Left ventricle myocardium superior (tissue), 1 donor: ENCODE measurements around the gene SLC26A8. TPM values are rescaled to one million over a fixed set of nuclear protein-coding genes. Genes with fewer than 3 reads are reported as not detected.

Source experiments
- ATAC-seq: fragments of 200-7000 bp; cut with Tn5 transposase; one replicate; pipeline ENCODE4 v1.9.1; 2020; ENCODE audit warnings: mild to moderate bottlenecking, moderate library complexity
- DNase-seq: peaks from one replicate; pipeline ENCODE4 v3.0.0-alpha.2; 2020
- intact Hi-C: fragments of 100-400 bp; cut with micrococcal nuclease; formaldehyde crosslinking; loops from one replicate; pipeline ENCODE4 v1.11.0; 2022
- total RNA-seq: library from RNA; stranded (reverse); fragmentation: NEBNext Ultra II Directional; extraction: Animal tissue kit (Norgen Biotek cat#: 25700); gene quantifications from one replicate; pipeline ENCODE4 v1.2.1, GENCODE V29; 2021
- donor health status: DM: no; HTN: yes; CAD: no; lungs with severe emphysema.

Gene SLC26A8
- total RNA-seq, 1 donor from 2014 or later: not detected

GRCh38 chr6:35900448-35900847 is 124.0 kb downstream of the SLC26A8 start:
- intact Hi-C loops: no loop called here
- ATAC-seq (no peak), DNase-seq (no peak)

- ATAC-seq (no peak), DNase-seq (no peak)
- intact Hi-C loops: no loop called here
Measured at GRCh38 chr6:35898003-35898402, 126.4 kb downstream of the SLC26A8 start.

GRCh38 chr6:35897486-35897885 is 127.0 kb downstream of the SLC26A8 start:
- no peak for ATAC-seq
- DNase-seq: no peak

GRCh38 chr6:35897036-35897435 is 127.4 kb downstream of the SLC26A8 start:
- intact Hi-C loops: no loop called here
- no peak for DNase-seq
- ATAC-seq: no peak

More at GRCh38 chr6:35897486-35897885, 127.0 kb downstream of the SLC26A8 start:
- intact Hi-C loops: no loop called here

- intact Hi-C loops: no loop called here
Measured at GRCh38 chr6:35896228-35896627, 128.2 kb downstream of the SLC26A8 start.

GRCh38 chr6:35895560-35895959 is 128.9 kb downstream of the SLC26A8 start:
- DNase-seq: no peak
- intact Hi-C loops: no loop called here
- ATAC-seq: no peak

More at GRCh38 chr6:35896228-35896627, 128.2 kb downstream of the SLC26A8 start:
- no peak for DNase-seq
- ATAC-seq: no peak

- no peak for ATAC-seq
- intact Hi-C loops: no loop called here
- DNase-seq: no peak
Measured at GRCh38 chr6:35894776-35895175, 129.7 kb downstream of the SLC26A8 start.

Other genes with a start within 250 kb of the SLC26A8 start
- gene CLPSL2, start 248.0 kb downstream of the SLC26A8 start, total RNA-seq: not detected
- not detected for gene CLPSL1, start 243.6 kb downstream of the SLC26A8 start, total RNA-seq
- not detected for gene CLPS, start 227.3 kb downstream of the SLC26A8 start, total RNA-seq
- not detected for gene LHFPL5, start 219.3 kb downstream of the SLC26A8 start, total RNA-seq
- gene SRPK1, start 103.5 kb downstream of the SLC26A8 start, total RNA-seq: 19.6 TPM
- gene MAPK14, start 3.2 kb upstream of the SLC26A8 start, total RNA-seq: 27.3 TPM
- gene MAPK13, start 105.9 kb upstream of the SLC26A8 start, total RNA-seq: 0.87 TPM
- 23.5 TPM for gene BRPF3, start 172.1 kb upstream of the SLC26A8 start, total RNA-seq
- not detected for gene PNPLA1, start 245.4 kb upstream of the SLC26A8 start, total RNA-seq